COR-L47 (cell line): ENCODE data around the gene SHISA9.

ENCODE experiments used
- DNase-seq: peaks from one replicate; lab custom pipeline; 2025; lab: John Stamatoyannopoulos, UW

SHISA9 gene

DNA sequence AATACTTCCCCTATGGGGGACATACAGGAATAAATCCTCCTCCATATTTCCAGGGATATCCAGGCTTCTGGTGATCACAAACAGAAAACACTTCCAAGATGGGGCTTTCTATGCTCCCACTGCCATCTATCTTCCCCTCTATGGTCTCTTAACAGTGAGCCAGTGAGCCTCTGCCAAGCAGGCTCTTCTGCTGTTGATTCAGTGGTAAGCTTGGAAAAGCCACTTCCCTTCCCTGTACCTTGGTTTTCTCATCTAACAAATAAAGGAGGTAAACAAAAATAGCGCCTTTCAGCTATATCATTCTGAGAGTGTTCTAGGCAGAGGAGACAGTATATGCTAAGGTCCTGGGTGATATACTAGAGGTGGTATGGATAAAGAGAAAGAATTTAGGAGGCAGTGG lies 368.0 kb downstream of the SHISA9 start:
- no peak for DNase-seq

DNA sequence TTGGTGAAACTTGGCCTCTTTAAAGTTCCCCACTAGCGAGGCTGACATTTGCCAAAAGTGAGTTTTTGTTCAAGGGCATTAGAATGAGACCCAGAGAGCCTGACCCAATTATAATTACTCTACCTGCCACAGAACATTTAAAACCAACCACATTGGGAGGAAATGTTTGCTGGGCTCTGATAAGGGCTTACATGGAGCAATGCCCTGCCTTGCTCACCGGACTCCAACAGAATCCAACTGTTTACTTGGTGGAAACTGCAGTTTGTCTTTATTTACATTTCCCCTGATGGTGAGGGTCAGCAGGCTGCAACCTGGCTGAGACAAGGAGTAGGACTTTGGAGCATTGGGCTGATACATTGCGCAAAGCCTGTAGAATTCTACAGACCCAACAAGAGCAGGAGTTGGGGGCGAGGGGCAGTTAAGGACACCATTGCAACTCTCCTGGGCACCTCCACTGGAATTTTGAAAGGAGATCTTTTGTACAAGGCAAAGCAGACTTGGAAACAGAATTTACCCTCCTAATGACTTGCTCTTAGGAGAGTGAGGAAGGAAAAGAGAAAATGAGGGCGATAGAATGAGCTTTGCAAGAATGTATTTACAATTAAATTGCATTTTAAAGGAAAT lies 368.6 kb downstream of the SHISA9 start:
- DNase-seq = no peak

DNA sequence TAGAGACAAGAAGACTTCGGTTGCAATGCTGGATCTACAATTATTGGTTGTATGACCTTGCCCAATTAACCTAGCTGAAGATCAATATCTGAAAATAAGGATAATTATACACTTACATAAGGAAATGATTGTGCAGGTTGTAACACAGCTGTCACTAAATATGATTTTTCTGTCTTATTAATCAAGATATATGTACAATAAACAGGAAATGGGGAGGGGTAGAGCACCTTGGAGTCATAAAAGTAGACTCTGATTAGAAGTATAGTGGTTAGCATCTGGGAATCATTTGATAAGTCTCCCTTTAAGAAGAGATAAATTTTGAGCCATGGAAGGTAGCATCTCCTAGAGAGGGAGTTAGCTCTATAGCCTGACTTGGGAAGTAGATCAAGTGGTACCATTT lies 369.2 kb downstream of the SHISA9 start:
- no peak for DNase-seq

- no peak for DNase-seq
Observed at GRCh38 chr16:13289515-13289914, 388.1 kb downstream of the SHISA9 start.
